ENCODE data around the gene NCKAP5.

DNA sequence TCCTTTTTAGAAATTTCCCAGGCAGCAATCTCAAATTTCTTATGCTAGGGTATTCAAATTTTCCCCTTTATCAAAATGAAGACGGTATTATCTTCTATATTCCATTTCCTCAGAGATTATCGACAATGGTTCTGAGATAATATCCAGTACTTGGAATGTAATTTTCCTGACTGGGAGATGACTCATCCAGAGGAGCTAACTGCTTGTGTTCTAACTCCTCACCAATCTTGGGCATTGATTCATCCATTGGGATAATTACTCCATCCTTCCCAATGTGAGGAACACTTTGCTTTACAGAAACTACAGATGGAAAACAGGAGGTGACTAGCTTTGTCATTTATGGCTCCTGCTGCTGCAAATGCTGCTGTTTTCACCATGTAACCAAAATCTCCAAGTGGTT lies 658.8 kb downstream of the NCKAP5 start:
- TF ChIP-seq CEBPB (IDR thresholded peaks at IDR 0.05) (no peak), RAD21 (conservative IDR thresholded peaks at IDR 0.05 in 1 of 2, IDR thresholded peaks at IDR 0.05 in 1 of 2) (no peak), NPAS2 (CRISPR knock-in tag; IDR thresholded peaks at IDR 0.05; ENCODE audit: borderline replicate concordance) (no peak), KDM1A (IDR thresholded peaks at IDR 0.05; ENCODE audit: low read depth) (no peak), EP300 (IDR thresholded peaks at IDR 0.05) (no peak), POLR2A (IDR thresholded peaks at IDR 0.05; ENCODE audit: low read length) (no peak), EHF (CRISPR knock-in tag; IDR thresholded peaks at IDR 0.05) (no peak)
- TF ChIP-seq, protein P1, sequence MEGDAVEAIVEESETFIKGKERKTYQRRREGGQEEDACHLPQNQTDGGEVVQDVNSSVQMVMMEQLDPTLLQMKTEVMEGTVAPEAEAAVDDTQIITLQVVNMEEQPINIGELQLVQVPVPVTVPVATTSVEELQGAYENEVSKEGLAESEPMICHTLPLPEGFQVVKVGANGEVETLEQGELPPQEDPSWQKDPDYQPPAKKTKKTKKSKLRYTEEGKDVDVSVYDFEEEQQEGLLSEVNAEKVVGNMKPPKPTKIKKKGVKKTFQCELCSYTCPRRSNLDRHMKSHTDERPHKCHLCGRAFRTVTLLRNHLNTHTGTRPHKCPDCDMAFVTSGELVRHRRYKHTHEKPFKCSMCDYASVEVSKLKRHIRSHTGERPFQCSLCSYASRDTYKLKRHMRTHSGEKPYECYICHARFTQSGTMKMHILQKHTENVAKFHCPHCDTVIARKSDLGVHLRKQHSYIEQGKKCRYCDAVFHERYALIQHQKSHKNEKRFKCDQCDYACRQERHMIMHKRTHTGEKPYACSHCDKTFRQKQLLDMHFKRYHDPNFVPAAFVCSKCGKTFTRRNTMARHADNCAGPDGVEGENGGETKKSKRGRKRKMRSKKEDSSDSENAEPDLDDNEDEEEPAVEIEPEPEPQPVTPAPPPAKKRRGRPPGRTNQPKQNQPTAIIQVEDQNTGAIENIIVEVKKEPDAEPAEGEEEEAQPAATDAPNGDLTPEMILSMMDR (IDR thresholded peaks at IDR 0.05) = no peak
- TF ChIP-seq, protein P2, sequence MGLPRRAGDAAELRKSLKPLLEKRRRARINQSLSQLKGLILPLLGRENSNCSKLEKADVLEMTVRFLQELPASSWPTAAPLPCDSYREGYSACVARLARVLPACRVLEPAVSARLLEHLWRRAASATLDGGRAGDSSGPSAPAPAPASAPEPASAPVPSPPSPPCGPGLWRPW (IDR thresholded peaks at IDR 0.05) = no peak
- TF ChIP-seq, protein P3, sequence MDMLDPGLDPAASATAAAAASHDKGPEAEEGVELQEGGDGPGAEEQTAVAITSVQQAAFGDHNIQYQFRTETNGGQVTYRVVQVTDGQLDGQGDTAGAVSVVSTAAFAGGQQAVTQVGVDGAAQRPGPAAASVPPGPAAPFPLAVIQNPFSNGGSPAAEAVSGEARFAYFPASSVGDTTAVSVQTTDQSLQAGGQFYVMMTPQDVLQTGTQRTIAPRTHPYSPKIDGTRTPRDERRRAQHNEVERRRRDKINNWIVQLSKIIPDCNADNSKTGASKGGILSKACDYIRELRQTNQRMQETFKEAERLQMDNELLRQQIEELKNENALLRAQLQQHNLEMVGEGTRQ (IDR thresholded peaks at IDR 0.05) = no peak
- TF ChIP-seq, protein P4, sequence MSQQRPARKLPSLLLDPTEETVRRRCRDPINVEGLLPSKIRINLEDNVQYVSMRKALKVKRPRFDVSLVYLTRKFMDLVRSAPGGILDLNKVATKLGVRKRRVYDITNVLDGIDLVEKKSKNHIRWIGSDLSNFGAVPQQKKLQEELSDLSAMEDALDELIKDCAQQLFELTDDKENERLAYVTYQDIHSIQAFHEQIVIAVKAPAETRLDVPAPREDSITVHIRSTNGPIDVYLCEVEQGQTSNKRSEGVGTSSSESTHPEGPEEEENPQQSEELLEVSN (IDR thresholded peaks at IDR 0.05; ENCODE audit: borderline replicate concordance, low read depth) = no peak

Measured in A549 (cell line).